HEK293 (cell line): ENCODE data around the gene TRIAP1.

ENCODE experiments used
- FEZF1 ChIP-seq: fragments of 450-650 bp; formaldehyde crosslinking; IDR thresholded peaks from 2 replicates; pipeline ENCODE4 v1.5.1; 2016; ENCODE audit warnings: missing biosample characterization, missing genetic modification characterization
- GLIS2 ChIP-seq: fragments of 450-650 bp; formaldehyde crosslinking; IDR thresholded peaks from 2 replicates; pipeline ENCODE4 v1.5.1; 2016; ENCODE audit warnings: missing biosample characterization, missing genetic modification characterization
- PRDM2 ChIP-seq: fragments of 450-650 bp; formaldehyde crosslinking; IDR thresholded peaks from 2 replicates; pipeline ENCODE4 v1.5.1; 2016; ENCODE audit warnings: missing biosample characterization, missing genetic modification characterization, borderline replicate concordance
- ZBTB11 ChIP-seq: fragments of 450-650 bp; formaldehyde crosslinking; conservative IDR thresholded peaks from 2 replicates; pipeline ENCODE4 v1.5.1; 2016; ENCODE audit warnings: low read depth, missing biosample characterization, missing genetic modification characterization
- ZBTB44 ChIP-seq: fragments of 450-650 bp; IDR thresholded peaks from 2 replicates; pipeline ENCODE4 v1.5.1; 2018; ENCODE audit warnings: missing biosample characterization, mild to moderate bottlenecking, missing genetic modification characterization
- ZBTB48 ChIP-seq: fragments of 450-650 bp; formaldehyde crosslinking; IDR thresholded peaks from 2 replicates; pipeline ENCODE4 v1.5.1; 2016; ENCODE audit warnings: missing biosample characterization, missing genetic modification characterization
- ZIC2 ChIP-seq: fragments of 450-650 bp; formaldehyde crosslinking; IDR thresholded peaks from 2 replicates; pipeline ENCODE4 v1.5.1; 2016; ENCODE audit warnings: missing biosample characterization, missing genetic modification characterization
- ZNF155 ChIP-seq: fragments of 450-650 bp; formaldehyde crosslinking; IDR thresholded peaks from 2 replicates; pipeline ENCODE4 v1.5.1; 2016; ENCODE audit warnings: missing biosample characterization, missing genetic modification characterization
- ZNF211 ChIP-seq: fragments of 450-650 bp; formaldehyde crosslinking; IDR thresholded peaks from 2 replicates; pipeline ENCODE4 v1.5.1; 2016; ENCODE audit warnings: low read depth, missing biosample characterization, missing genetic modification characterization
- ZNF24 ChIP-seq: fragments of 450-650 bp; formaldehyde crosslinking; IDR thresholded peaks from 2 replicates; pipeline ENCODE4 v1.5.1; 2016; ENCODE audit warnings: missing biosample characterization, missing genetic modification characterization
- ZNF266 ChIP-seq: fragments of 450-650 bp; formaldehyde crosslinking; IDR thresholded peaks from 2 replicates; pipeline ENCODE4 v1.5.1; 2016; ENCODE audit warnings: missing biosample characterization, missing genetic modification characterization, low read depth
- ZNF514 ChIP-seq: fragments of 450-650 bp; formaldehyde crosslinking; IDR thresholded peaks from 2 replicates; pipeline ENCODE4 v1.5.1; 2016; ENCODE audit warnings: missing biosample characterization, missing genetic modification characterization
- ZNF555 ChIP-seq: fragments of 450-650 bp; formaldehyde crosslinking; conservative IDR thresholded peaks from 2 replicates; pipeline ENCODE4 v1.5.1; 2017; ENCODE audit warnings: missing biosample characterization, mild to moderate bottlenecking, missing genetic modification characterization, inconsistent platforms
- ZNF660 ChIP-seq: fragments of 450-650 bp; IDR thresholded peaks from 2 replicates; pipeline ENCODE4 v1.5.1; 2018; ENCODE audit warnings: missing biosample characterization, mild to moderate bottlenecking, missing genetic modification characterization
- ZNF843 ChIP-seq: fragments of 450-650 bp; formaldehyde crosslinking; IDR thresholded peaks from 2 replicates; pipeline ENCODE4 v1.5.1; 2016; ENCODE audit warnings: missing biosample characterization, missing genetic modification characterization
- ZXDB ChIP-seq: fragments of 450-650 bp; formaldehyde crosslinking; IDR thresholded peaks from 2 replicates; pipeline ENCODE4 v1.5.1; 2016; ENCODE audit warnings: missing biosample characterization, missing genetic modification characterization
- TF ChIP-seq, protein P1 (sequence below): IDR thresholded peaks from 2 replicates; pipeline ENCODE4 v1.6.1; 2011; ENCODE audit warnings: mild to moderate bottlenecking, low read depth, low read length, borderline replicate concordance
- TF ChIP-seq, protein P2 (sequence below): fragments of 450-650 bp; formaldehyde crosslinking; IDR thresholded peaks from 2 replicates; pipeline ENCODE4 v1.5.1; 2016; ENCODE audit warnings: missing biosample characterization, missing genetic modification characterization
- TF ChIP-seq, protein P3 (sequence below): fragments of 450-650 bp; formaldehyde crosslinking; IDR thresholded peaks from 2 replicates; pipeline ENCODE4 v1.5.1; 2016; ENCODE audit warnings: missing biosample characterization, missing genetic modification characterization
- TF ChIP-seq, protein P4 (sequence below): fragments of 450-650 bp; formaldehyde crosslinking; IDR thresholded peaks from 2 replicates; pipeline ENCODE4 v1.5.1; 2016; ENCODE audit warnings: missing biosample characterization, missing genetic modification characterization

Gene TRIAP1

DNA sequence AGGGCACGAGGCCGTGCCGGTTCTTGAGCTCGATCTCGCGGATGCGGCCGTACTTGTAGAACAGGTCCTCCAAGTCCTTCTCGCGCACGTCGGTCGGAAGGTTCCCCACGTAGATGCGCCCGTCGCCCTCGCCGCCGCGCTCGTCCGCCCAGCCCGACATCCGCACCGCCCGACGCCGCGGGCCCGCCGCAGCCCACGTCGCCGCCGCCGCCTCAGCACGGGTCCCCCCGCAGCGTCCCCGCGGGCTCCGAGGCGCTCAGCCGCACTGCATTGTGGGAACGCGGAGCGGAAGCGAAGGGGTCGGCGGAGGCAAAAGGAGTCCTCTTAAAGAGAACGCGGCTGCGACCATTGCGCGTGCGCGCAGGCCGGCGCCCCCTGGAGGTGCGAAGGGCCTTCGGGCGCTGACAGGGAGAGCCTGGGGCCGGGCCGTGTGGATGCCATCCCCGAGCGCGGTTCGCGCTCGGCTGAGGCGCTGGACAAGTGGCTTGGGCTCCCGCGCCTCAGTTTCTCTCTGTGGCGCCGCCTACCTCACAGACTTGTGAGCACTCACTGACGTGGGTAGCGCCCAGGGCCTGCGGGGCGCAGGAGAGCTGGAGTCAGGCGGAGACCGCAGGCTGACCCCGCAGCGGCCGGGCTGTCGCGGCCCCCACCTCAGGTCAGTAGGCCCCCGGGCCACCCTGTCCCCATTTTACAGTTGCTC lies 23.4 kb upstream of the TRIAP1 start, which contains the start of gene SRSF9 (continued):
- TF ChIP-seq, protein P1, sequence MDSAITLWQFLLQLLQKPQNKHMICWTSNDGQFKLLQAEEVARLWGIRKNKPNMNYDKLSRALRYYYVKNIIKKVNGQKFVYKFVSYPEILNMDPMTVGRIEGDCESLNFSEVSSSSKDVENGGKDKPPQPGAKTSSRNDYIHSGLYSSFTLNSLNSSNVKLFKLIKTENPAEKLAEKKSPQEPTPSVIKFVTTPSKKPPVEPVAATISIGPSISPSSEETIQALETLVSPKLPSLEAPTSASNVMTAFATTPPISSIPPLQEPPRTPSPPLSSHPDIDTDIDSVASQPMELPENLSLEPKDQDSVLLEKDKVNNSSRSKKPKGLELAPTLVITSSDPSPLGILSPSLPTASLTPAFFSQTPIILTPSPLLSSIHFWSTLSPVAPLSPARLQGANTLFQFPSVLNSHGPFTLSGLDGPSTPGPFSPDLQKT = peak; percentile 67; the same call in 1 of the 2 replicates
- TF ChIP-seq, protein P2, sequence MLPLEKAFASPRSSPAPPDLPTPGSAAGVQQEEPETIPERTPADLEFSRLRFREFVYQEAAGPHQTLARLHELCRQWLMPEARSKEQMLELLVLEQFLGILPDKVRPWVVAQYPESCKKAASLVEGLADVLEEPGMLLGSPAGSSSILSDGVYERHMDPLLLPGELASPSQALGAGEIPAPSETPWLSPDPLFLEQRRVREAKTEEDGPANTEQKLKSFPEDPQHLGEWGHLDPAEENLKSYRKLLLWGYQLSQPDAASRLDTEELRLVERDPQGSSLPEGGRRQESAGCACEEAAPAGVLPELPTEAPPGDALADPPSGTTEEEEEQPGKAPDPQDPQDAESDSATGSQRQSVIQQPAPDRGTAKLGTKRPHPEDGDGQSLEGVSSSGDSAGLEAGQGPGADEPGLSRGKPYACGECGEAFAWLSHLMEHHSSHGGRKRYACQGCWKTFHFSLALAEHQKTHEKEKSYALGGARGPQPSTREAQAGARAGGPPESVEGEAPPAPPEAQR (tag by site-specific recombination) = no peak
- 0 out of 2 replicates have a peak, but pooled peaks have one; percentile 20 for TF ChIP-seq ZIC2 (tag by site-specific recombination)
- TF ChIP-seq ZBTB44 (tag by site-specific recombination) = 0 out of 2 replicates have a peak, but pooled peaks have one; percentile 44
- TF ChIP-seq ZNF266 (tag by site-specific recombination) = no peak
- TF ChIP-seq ZNF211 (tag by site-specific recombination) = no peak
- 0 out of 2 replicates have a peak, but pooled peaks have one; percentile 24 for TF ChIP-seq ZNF660 (tag by site-specific recombination)
- 0 out of 2 replicates have a peak, but pooled peaks have one; percentile 31 for TF ChIP-seq ZNF843 (tag by site-specific recombination)
- no peak for TF ChIP-seq ZBTB48 (tag by site-specific recombination)
- TF ChIP-seq, protein P3, sequence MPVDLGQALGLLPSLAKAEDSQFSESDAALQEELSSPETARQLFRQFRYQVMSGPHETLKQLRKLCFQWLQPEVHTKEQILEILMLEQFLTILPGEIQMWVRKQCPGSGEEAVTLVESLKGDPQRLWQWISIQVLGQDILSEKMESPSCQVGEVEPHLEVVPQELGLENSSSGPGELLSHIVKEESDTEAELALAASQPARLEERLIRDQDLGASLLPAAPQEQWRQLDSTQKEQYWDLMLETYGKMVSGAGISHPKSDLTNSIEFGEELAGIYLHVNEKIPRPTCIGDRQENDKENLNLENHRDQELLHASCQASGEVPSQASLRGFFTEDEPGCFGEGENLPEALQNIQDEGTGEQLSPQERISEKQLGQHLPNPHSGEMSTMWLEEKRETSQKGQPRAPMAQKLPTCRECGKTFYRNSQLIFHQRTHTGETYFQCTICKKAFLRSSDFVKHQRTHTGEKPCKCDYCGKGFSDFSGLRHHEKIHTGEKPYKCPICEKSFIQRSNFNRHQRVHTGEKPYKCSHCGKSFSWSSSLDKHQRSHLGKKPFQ (tag by site-specific recombination) = 0 out of 2 replicates have a peak, but pooled peaks have one; percentile 21
- TF ChIP-seq FEZF1 (tag by site-specific recombination) = no peak
- TF ChIP-seq, protein P4, sequence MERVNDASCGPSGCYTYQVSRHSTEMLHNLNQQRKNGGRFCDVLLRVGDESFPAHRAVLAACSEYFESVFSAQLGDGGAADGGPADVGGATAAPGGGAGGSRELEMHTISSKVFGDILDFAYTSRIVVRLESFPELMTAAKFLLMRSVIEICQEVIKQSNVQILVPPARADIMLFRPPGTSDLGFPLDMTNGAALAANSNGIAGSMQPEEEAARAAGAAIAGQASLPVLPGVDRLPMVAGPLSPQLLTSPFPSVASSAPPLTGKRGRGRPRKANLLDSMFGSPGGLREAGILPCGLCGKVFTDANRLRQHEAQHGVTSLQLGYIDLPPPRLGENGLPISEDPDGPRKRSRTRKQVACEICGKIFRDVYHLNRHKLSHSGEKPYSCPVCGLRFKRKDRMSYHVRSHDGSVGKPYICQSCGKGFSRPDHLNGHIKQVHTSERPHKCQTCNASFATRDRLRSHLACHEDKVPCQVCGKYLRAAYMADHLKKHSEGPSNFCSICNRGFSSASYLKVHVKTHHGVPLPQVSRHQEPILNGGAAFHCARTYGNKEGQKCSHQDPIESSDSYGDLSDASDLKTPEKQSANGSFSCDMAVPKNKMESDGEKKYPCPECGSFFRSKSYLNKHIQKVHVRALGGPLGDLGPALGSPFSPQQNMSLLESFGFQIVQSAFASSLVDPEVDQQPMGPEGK (tag by site-specific recombination) = peak; percentile 83
- TF ChIP-seq PRDM2 = no peak
- TF ChIP-seq ZBTB11 (tag by site-specific recombination) = peak; percentile 18; the same call in 1 of the 2 replicates
- TF ChIP-seq ZNF24 = 0 out of 2 replicates have a peak, but pooled peaks have one; percentile 31
- peak; percentile 76 for TF ChIP-seq GLIS2
- TF ChIP-seq ZXDB (tag by site-specific recombination) = peak; percentile 85
- TF ChIP-seq ZNF555 (tag by site-specific recombination) = no peak
- no peak for TF ChIP-seq ZNF155 (tag by site-specific recombination)
- TF ChIP-seq ZNF514 (tag by site-specific recombination) = no peak
